Measurements from ENCODE around the gene ETV3. TPM values are rescaled to one million over a fixed set of nuclear protein-coding genes. Genes with fewer than 3 reads are reported as not detected.

Gene ETV3
- total and polyA plus RNA-seq, 2 of the 13 experiments (the other 11 are each of a cell fraction or from before 2014, with no cell fraction given) = 4.2 to 5.8 TPM

GRCh38 chr1:157154940-157155514 lies 16.8 kb upstream of the ETV3 start (continued):
- TF ChIP-seq ZNF556 (CRISPR knock-in tag; IDR thresholded peaks at IDR 0.05; ENCODE audit: borderline replicate concordance) (no peak), ZNF577 (CRISPR knock-in tag; IDR thresholded peaks at IDR 0.05; ENCODE audit: borderline replicate concordance, low read depth) (no peak), ZNF672 (CRISPR knock-in tag; IDR thresholded peaks at IDR 0.05) (no peak), POGK (CRISPR knock-in tag; conservative IDR thresholded peaks at IDR 0.05) (0 out of 2 replicates have a peak, but pooled peaks have one; percentile 19), RARA (CRISPR knock-in tag; IDR thresholded peaks at IDR 0.05) (peak; percentile 75), ARID4A (CRISPR knock-in tag; IDR thresholded peaks at IDR 0.05; ENCODE audit: borderline replicate concordance) (peak; percentile 57; the same call in 1 of the 2 replicates), HNRNPLL (IDR thresholded peaks at IDR 0.05; ENCODE audit: low read depth, low read length, poor library complexity, severe bottlenecking) (no peak), ZNF121 (CRISPR knock-in tag; IDR thresholded peaks at IDR 0.05) (no peak), ZNF33B (CRISPR knock-in tag; IDR thresholded peaks at IDR 0.05) (no peak)
- TF ChIP-seq, protein P1, sequence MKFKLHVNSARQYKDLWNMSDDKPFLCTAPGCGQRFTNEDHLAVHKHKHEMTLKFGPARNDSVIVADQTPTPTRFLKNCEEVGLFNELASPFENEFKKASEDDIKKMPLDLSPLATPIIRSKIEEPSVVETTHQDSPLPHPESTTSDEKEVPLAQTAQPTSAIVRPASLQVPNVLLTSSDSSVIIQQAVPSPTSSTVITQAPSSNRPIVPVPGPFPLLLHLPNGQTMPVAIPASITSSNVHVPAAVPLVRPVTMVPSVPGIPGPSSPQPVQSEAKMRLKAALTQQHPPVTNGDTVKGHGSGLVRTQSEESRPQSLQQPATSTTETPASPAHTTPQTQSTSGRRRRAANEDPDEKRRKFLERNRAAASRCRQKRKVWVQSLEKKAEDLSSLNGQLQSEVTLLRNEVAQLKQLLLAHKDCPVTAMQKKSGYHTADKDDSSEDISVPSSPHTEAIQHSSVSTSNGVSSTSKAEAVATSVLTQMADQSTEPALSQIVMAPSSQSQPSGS (CRISPR knock-in tag; IDR thresholded peaks at IDR 0.05) = 0 out of 2 replicates have a peak, but pooled peaks have one; percentile 18
- TF ChIP-seq, protein P2, sequence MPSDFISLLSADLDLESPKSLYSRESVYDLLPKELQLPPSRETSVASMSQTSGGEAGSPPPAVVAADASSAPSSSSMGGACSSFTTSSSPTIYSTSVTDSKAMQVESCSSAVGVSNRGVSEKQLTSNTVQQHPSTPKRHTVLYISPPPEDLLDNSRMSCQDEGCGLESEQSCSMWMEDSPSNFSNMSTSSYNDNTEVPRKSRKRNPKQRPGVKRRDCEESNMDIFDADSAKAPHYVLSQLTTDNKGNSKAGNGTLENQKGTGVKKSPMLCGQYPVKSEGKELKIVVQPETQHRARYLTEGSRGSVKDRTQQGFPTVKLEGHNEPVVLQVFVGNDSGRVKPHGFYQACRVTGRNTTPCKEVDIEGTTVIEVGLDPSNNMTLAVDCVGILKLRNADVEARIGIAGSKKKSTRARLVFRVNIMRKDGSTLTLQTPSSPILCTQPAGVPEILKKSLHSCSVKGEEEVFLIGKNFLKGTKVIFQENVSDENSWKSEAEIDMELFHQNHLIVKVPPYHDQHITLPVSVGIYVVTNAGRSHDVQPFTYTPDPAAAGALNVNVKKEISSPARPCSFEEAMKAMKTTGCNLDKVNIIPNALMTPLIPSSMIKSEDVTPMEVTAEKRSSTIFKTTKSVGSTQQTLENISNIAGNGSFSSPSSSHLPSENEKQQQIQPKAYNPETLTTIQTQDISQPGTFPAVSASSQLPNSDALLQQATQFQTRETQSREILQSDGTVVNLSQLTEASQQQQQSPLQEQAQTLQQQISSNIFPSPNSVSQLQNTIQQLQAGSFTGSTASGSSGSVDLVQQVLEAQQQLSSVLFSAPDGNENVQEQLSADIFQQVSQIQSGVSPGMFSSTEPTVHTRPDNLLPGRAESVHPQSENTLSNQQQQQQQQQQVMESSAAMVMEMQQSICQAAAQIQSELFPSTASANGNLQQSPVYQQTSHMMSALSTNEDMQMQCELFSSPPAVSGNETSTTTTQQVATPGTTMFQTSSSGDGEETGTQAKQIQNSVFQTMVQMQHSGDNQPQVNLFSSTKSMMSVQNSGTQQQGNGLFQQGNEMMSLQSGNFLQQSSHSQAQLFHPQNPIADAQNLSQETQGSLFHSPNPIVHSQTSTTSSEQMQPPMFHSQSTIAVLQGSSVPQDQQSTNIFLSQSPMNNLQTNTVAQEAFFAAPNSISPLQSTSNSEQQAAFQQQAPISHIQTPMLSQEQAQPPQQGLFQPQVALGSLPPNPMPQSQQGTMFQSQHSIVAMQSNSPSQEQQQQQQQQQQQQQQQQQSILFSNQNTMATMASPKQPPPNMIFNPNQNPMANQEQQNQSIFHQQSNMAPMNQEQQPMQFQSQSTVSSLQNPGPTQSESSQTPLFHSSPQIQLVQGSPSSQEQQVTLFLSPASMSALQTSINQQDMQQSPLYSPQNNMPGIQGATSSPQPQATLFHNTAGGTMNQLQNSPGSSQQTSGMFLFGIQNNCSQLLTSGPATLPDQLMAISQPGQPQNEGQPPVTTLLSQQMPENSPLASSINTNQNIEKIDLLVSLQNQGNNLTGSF (CRISPR knock-in tag; IDR thresholded peaks at IDR 0.05) = no peak
- TF ChIP-seq, protein P3, sequence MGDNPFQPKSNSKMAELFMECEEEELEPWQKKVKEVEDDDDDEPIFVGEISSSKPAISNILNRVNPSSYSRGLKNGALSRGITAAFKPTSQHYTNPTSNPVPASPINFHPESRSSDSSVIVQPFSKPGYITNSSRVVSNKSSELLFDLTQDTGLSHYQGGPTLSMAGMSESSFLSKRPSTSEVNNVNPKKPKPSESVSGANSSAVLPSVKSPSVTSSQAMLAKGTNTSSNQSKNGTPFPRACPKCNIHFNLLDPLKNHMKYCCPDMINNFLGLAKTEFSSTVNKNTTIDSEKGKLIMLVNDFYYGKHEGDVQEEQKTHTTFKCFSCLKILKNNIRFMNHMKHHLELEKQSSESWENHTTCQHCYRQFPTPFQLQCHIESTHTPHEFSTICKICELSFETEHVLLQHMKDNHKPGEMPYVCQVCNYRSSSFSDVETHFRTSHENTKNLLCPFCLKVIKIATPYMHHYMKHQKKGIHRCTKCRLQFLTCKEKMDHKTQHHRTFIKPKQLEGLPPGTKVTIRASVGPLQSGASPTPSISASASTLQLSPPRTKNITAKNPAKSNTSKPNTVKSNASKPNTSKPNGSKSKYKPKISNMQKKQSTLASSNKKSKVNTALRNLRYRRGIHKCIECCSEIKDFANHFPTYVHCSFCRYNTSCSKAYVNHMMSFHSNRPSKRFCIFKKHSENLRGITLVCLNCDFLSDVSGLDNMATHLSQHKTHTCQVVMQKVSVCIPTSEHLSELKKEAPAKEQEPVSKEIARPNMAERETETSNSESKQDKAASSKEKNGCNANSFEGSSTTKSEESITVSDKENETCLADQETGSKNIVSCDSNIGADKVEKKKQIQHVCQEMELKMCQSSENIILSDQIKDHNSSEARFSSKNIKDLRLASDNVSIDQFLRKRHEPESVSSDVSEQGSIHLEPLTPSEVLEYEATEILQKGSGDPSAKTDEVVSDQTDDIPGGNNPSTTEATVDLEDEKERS (CRISPR knock-in tag; IDR thresholded peaks at IDR 0.05) = no peak
